ENCODE measurements around the gene LMX1A.

LMX1A gene

DNA sequence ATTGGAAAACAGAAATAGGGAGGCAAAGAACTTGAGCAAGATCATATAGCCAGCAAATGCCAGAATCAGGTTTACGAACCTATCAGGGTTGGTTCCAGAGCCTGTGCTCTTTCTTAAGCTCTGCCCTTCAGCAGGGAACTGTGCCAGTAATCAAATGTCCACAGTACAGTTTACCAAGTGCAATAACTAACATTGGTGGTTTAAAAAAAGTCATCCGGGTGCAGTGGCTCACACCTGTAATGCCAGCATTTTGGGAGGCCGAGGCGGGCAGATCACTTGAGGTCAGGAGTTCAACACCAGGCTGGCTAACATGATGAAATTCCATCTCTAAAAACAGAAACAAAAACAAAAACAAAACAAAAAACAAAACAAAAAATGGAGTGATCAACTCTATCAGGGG, 182.7 kb downstream of the LMX1A start:
- TF ChIP-seq JUND (IDR thresholded peaks at IDR 0.05; ENCODE audit: low read depth) = no peak
- in situ Hi-C loops (cut with HindIII; ENCODE audit: low pct_unique_long_range_greater_than_20kb, low sequenced_read_pairs) = no loop called here
- no peak for DNase-seq (ENCODE audit: low read depth in 1 of 2, low spot score in 1 of 2)

DNA sequence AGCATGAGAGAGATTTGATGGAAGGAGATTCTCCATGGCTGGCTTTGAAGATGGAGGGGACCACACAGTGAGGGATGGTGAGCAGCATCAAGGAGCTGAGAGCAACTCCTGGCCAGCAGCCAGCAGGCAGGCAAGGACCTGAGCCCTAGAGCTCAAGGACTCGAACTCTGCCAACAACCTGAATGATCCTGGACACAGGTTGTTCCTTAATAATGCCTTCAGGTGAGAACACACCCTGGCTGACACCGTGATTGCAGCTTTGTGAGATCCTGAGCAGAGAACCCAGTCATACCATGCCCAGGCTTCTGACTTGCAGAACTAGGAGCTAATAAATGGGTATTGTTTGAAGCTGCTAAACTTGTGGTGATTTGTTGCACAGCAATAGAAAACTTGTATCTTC, 183.1 kb downstream of the LMX1A start:
- in situ Hi-C loops (cut with HindIII; ENCODE audit: low pct_unique_long_range_greater_than_20kb, low sequenced_read_pairs) = no loop called here
- no peak for DNase-seq (ENCODE audit: low read depth in 1 of 2, low spot score in 1 of 2)
- TF ChIP-seq JUND (IDR thresholded peaks at IDR 0.05; ENCODE audit: low read depth) = no peak

DNA sequence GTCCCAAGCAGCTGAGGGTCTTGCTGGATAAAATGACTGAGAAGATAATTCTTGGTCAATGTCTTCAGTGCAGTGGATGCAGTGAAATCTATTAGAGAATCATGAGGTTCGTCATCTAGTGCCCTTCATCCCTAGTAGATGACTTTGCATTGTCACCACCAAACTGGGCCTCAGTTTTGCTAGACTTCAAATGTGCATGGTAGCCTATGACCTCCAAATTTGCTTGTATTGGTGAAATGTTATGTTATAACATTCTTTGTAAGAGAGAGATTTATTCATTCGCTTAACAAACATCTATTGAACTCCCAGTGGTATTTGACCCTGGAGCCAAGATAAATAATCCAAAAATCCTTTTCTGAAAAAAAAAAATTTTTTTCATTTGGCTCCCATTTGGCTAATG, 183.8 kb downstream of the LMX1A start:
- no peak for TF ChIP-seq JUND (IDR thresholded peaks at IDR 0.05; ENCODE audit: low read depth)
- DNase-seq (ENCODE audit: low read depth in 1 of 2, low spot score in 1 of 2) = no peak
- in situ Hi-C loops (cut with HindIII; ENCODE audit: low pct_unique_long_range_greater_than_20kb, low sequenced_read_pairs) = no loop called here

DNA sequence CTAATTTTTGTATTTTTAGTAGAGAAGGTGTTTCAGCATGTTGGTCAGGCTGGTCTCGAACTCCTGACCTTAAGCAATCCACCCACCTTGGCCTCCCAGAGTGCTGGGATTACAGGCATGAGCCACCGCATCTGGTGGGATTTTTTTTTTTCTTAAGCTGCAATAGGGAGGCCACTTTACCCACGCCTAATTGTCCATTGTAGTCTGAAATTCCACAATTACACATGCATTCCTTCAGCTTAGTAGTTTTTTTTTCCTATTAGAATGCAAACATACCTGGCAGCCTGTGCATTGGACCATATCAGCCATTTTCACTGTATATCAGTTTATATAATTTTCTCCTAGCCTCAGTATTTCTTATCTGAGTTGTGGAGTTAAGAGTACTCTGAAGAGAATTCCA, 186.8 kb downstream of the LMX1A start:
- DNase-seq (ENCODE audit: low read depth in 1 of 2, low spot score in 1 of 2) = no peak
- TF ChIP-seq JUND (IDR thresholded peaks at IDR 0.05; ENCODE audit: low read depth) = no peak
- in situ Hi-C loops (cut with HindIII; ENCODE audit: low pct_unique_long_range_greater_than_20kb, low sequenced_read_pairs) = no loop called here

DNA sequence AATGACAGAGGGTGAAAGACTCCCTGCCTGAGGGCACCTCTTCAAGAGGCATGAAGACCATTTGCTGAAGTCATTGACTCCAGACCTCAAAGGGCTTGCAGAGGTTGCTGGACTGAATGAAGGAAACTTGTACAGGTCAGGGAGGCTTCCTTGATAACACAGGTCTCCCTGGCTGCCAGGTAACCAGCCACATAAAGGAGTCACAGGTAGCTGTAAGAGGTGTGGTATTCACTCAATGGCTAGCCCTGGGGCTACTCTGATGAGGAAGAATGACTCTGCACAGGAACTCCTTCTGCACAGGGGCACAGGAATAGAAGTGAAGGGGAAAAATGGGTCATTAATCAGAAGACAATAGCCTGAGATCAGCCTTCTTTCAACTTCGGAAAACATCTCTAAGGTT, 187.5 kb downstream of the LMX1A start:
- DNase-seq (ENCODE audit: low read depth in 1 of 2, low spot score in 1 of 2) = no peak
- no peak for TF ChIP-seq JUND (IDR thresholded peaks at IDR 0.05; ENCODE audit: low read depth)
- in situ Hi-C loops (cut with HindIII; ENCODE audit: low pct_unique_long_range_greater_than_20kb, low sequenced_read_pairs) = no loop called here

DNA sequence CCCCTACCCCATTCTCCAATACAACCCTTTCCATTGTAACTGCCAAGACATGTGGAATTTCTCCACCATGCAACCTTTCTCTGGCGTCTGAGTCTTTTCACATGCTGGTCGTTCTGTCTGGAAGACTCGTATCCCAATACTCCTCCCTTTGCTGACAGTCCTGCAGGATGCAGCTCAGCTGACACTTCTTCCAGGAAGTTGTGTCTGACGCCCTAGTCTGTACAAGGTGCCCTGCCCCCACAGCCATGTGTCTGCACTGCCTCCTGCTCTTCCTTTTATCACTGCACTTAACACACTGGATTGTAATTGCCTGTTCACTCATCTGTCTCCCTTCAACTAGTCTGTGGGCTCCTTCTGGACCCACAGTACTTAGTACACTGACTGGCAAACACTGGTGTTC, 188.0 kb downstream of the LMX1A start:
- TF ChIP-seq JUND (IDR thresholded peaks at IDR 0.05; ENCODE audit: low read depth) = no peak
- DNase-seq (ENCODE audit: low read depth in 1 of 2, low spot score in 1 of 2) = no peak
- in situ Hi-C loops (cut with HindIII; ENCODE audit: low pct_unique_long_range_greater_than_20kb, low sequenced_read_pairs) = no loop called here

DNA sequence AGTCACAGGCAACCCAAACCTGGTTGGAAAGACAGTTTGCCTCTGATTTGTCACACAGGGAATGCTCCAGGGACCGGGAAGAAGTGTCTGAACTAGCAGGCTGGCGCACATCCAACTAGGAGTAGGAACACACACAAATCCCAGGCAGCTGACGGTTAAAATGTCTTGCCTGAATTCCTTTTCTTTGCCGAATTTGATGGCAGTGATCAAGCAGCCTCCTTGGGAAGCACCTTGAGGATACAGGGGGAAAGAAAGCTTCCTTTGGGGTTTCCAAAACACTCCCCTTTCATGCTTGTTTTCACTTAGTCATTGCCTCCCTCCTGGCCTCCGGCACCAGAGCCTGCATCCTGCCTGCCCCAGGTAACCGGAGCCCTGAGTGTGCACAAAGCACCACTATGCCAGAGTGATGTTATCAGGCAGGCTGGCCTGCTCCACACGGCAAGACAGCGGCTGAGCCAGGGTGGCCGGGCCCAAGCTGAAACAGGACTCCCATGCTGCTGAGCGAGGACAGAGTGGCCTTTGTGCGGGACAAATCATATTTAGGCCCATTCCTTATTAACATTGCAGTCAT, 193.8 kb downstream of the LMX1A start:
- no peak for TF ChIP-seq JUND (IDR thresholded peaks at IDR 0.05; ENCODE audit: low read depth)

DNA sequence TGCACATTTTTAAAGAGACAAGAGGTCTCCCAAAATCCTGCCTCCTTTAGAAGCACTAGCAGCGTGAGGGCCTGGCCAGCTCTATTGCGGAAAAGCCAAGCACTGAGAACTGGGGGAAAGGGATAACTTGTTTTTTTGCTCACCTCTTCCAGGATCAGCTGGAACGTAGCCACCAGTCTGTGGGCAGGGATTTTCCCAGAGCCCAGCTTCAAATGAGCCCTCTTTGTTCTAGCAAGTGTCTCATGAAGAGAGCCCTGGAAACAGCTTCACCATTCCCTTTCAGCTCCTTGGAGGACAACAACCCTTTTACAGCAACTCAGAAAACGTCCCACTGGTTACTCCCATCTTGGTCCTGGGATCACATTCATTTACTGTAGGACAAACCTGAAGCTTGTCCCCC, 195.4 kb downstream of the LMX1A start:
- no peak for TF ChIP-seq JUND (IDR thresholded peaks at IDR 0.05; ENCODE audit: low read depth)
- in situ Hi-C loops (cut with HindIII; ENCODE audit: low pct_unique_long_range_greater_than_20kb, low sequenced_read_pairs) = no loop called here
- no peak for DNase-seq (ENCODE audit: low read depth in 1 of 2, low spot score in 1 of 2)

More for the DNA sequence above, 193.8 kb downstream of the LMX1A start:
- in situ Hi-C loops (cut with HindIII; ENCODE audit: low pct_unique_long_range_greater_than_20kb, low sequenced_read_pairs) = no loop called here
- peak; percentile 38 to 95 for DNase-seq (ENCODE audit: low read depth in 1 of 2, low spot score in 1 of 2)

DNA sequence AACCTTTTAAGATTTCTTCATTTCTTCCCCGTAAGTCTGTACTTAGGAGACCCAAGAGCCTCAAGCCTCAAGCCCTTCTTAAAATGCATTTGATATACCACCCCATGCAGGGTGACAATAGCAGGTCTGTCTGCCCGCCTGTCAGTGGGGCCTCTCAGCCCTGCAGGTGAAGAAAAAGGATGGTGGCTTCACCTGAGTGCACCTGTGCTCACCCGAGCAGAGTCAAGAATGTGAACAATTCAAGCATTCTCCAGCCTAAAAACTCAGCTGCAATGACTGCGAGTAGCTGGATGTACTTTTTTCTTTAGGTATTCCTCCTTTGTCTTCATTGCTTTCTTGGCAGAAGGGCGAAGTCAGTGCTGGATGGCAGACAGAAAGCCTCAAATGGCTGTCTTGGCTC, 203.3 kb downstream of the LMX1A start:
- no peak for TF ChIP-seq JUND (IDR thresholded peaks at IDR 0.05; ENCODE audit: low read depth)
- DNase-seq (ENCODE audit: low read depth in 1 of 2, low spot score in 1 of 2) = no peak
- in situ Hi-C loops (cut with HindIII; ENCODE audit: low pct_unique_long_range_greater_than_20kb, low sequenced_read_pairs) = no loop called here

DNA sequence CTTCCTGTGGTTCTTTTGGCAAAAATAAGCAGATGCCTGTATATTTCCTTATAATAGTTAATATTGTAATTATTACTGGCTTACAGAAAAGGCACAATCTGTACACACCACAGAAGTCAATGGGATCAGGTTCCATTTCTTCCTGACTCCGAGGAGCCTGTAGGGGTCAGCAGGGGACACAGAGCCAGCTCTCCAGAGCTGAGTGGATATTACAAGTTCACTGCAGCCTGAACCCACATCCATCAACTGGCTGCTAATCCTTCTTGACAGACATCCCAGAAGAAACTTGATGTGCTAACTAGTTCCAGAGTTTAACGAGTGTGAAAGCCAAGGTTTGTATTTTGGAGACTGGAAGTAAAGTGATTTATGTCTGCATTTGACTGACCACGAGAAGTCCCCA, 203.8 kb downstream of the LMX1A start:
- TF ChIP-seq JUND (IDR thresholded peaks at IDR 0.05; ENCODE audit: low read depth) = no peak
- peak; percentile 19 to 69 for DNase-seq (ENCODE audit: low read depth in 1 of 2, low spot score in 1 of 2)
- in situ Hi-C loops (cut with HindIII; ENCODE audit: low pct_unique_long_range_greater_than_20kb, low sequenced_read_pairs) = no loop called here

DNA sequence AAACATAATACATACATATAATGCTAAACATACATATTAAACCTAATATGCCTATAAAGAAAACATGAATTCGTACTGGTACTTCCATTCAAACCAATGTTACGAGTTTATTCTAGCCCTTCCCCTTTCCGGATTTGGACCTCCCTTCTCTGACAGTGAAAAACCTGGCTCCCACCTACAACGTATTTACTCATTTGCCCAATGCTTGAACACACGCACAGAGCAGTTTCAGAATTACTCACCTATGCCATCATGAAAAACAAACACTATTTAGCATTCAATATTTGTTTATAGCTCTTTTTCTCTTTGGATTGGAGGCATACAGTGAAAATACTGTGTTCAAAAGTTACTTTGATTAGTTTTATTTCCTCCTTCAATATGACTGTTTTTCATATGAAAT, 204.4 kb downstream of the LMX1A start:
- no peak for TF ChIP-seq JUND (IDR thresholded peaks at IDR 0.05; ENCODE audit: low read depth)
- in situ Hi-C loops (cut with HindIII; ENCODE audit: low pct_unique_long_range_greater_than_20kb, low sequenced_read_pairs) = no loop called here
- DNase-seq (ENCODE audit: low read depth in 1 of 2, low spot score in 1 of 2) = peak in 1 of 2 experiments; percentile 31
